Middle frontal gyrus (tissue), 1 donor: ENCODE measurements around the gene ITGAE.
"Not testable (repeated sequence)": the region's sequence is repeated elsewhere in the genome, so short reads cannot be mapped to it uniquely, and the experiment has no call there.

Experiments used
- DNase-seq: peaks from one replicate; pipeline ENCODE4 v3.0.0-alpha.2; 2015; ENCODE audit warnings: low spot score; ENCODE audit errors: extremely low spot score

The ITGAE gene

GRCh38 chr17:3734911-3735276, 66.1 kb downstream of the ITGAE start:
- not testable (repeated sequence) for DNase-seq

- DNase-seq = no peak
These were observed 68.8 kb downstream of the ITGAE start for GRCh38 chr17:3732210-3732621.

- DNase-seq = no peak
These were observed 70.0 kb downstream of the ITGAE start for GRCh38 chr17:3730881-3731429.

GRCh38 chr17:3729881-3730280, 71.1 kb downstream of the ITGAE start:
- no peak for DNase-seq

- DNase-seq = not testable (repeated sequence)
These were observed 72.9 kb downstream of the ITGAE start for GRCh38 chr17:3728099-3728498.

GRCh38 chr17:3727041-3727440, 73.9 kb downstream of the ITGAE start:
- no peak for DNase-seq

GRCh38 chr17:3724378-3725077, 76.5 kb downstream of the ITGAE start:
- no peak for DNase-seq

- peak; percentile 83 for DNase-seq
These were observed 77.2 kb downstream of the ITGAE start, which contains the start of gene HASPIN for GRCh38 chr17:3723556-3724377. Gene HASPIN (plus strand): TSS chr17:3723903. CDS start chr17:3723936, 33 bp downstream.

GRCh38 chr17:3723188-3723555, 77.8 kb downstream of the ITGAE start:
- no peak for DNase-seq

- DNase-seq = no peak
These were observed 78.3 kb downstream of the ITGAE start for GRCh38 chr17:3722716-3723115.

GRCh38 chr17:3719265-3719664, 81.7 kb downstream of the ITGAE start:
- no peak for DNase-seq

- DNase-seq = no peak
These were observed 82.8 kb downstream of the ITGAE start for GRCh38 chr17:3718201-3718600.

- DNase-seq = no peak
These were observed 85.7 kb downstream of the ITGAE start for GRCh38 chr17:3715296-3715695.

GRCh38 chr17:3712811-3713463, 88.1 kb downstream of the ITGAE start:
- no peak for DNase-seq

GRCh38 chr17:3710951-3711383, 90.0 kb downstream of the ITGAE start:
- no peak for DNase-seq

- DNase-seq = no peak
These were observed 92.6 kb downstream of the ITGAE start for GRCh38 chr17:3708366-3708765.

- not testable (repeated sequence) for DNase-seq
These were observed 95.3 kb downstream of the ITGAE start for GRCh38 chr17:3705718-3705984.

- no peak for DNase-seq
These were observed 95.9 kb downstream of the ITGAE start for GRCh38 chr17:3704931-3705717.

- DNase-seq = not testable (repeated sequence)
These were observed 98.9 kb downstream of the ITGAE start for GRCh38 chr17:3702041-3702539.

- no peak for DNase-seq
These were observed 101.0 kb downstream of the ITGAE start for GRCh38 chr17:3699951-3700350.

GRCh38 chr17:3698139-3698538, 102.8 kb downstream of the ITGAE start:
- DNase-seq = no peak
